Upper lobe of left lung (tissue), 6 donors: ENCODE measurements around the gene ZNF417. TPM values are rescaled to one million over a fixed set of nuclear protein-coding genes. Genes with fewer than 3 reads are reported as not detected.

Source experiments
- ATAC-seq, 2 donors: fragments of 200-7000 bp; cut with Tn5 transposase; one replicate each; pipeline ENCODE4 v1.9.1; 2022; ENCODE audit warnings: mild to moderate bottlenecking in 2 of 2, moderate library complexity in 2 of 2; ENCODE audit not compliant: low FRiP score in 2 of 2
- DNase-seq, 2 donors: peaks; one replicate each; pipeline ENCODE4 v3.0.0-alpha.2; 2019 to 2020
- H3K27ac ChIP-seq, 4 donors: fragments of 200-600 bp; sonication (generic); one replicate each; pipeline ENCODE4 v1.5.1; 2016 to 2019
- H3K27me3 ChIP-seq, 4 donors: fragments of 200-600 bp; sonication (generic); one replicate each; pipeline ENCODE4 v1.5.1; 2017 to 2019
- H3K36me3 ChIP-seq, 4 donors: fragments of 200-600 bp; sonication (generic); one replicate each; pipeline ENCODE4 v1.5.1; 2016 to 2019
- H3K4me1 ChIP-seq, 4 donors: fragments of 200-600 bp; sonication (generic); one replicate each; pipeline ENCODE4 v1.5.1; 2018 to 2019
- H3K4me3 ChIP-seq, 4 donors: fragments of 200-600 bp; sonication (generic); one replicate each; pipeline ENCODE4 v1.5.1; 2017 to 2019; ENCODE audit warnings: mild to moderate bottlenecking in 2 of 4, moderate library complexity in 1 of 4
- H3K9me3 ChIP-seq, 4 donors: fragments of 200-600 bp; sonication (generic); one replicate each; pipeline ENCODE4 v1.5.1; 2018 to 2019
- CTCF ChIP-seq, 6 experiments: fragments of 450-650 bp in 4 of 6; fragments of 200-600 bp in 2 of 6; sonication (generic) in 2 of 6; IDR thresholded peaks; one replicate each; pipeline ENCODE4 v1.5.1; 2016 to 2019; ENCODE audit warnings: antibody characterized with exemption in 6 of 6
- EP300 ChIP-seq, 4 donors: sonication (generic); formaldehyde crosslinking; IDR thresholded peaks; one replicate each; pipeline ENCODE4 v1.5.1; 2017; ENCODE audit warnings: antibody characterized with exemption in 4 of 4, control low read depth in 2 of 4
- POLR2A ChIP-seq, 4 donors: fragments of 450-650 bp; IDR thresholded peaks; one replicate each; pipeline ENCODE4 v1.5.1; 2016 to 2017; ENCODE audit warnings: antibody characterized with exemption in 4 of 4, mild to moderate bottlenecking in 2 of 4
- POLR2AphosphoS5 ChIP-seq, 2 donors: sonication (generic); formaldehyde crosslinking; IDR thresholded peaks; one replicate each; pipeline ENCODE4 v1.5.1; 2017; ENCODE audit warnings: antibody characterized with exemption in 2 of 2
- WGBS, 2 donors: methylation state at CpG; one replicate each; pipeline ENCODE4 v1.1.5; 2017 to 2018; 5-methylcytosine and 5-hydroxymethylcytosine counted together
- total RNA-seq, 6 donors: library from RNA; depleted of rRNA in 4 of 6; stranded (reverse); fragments of >200 nt in 4 of 6; gene quantifications; one replicate each; pipeline versions ENCODE4 v1.1.0 to v1.2.1, GENCODE V29; 2016 to 2021
- donor health status: DM: no; HTN: no; CAD: no; lungs with moderate emphysema.
- donor health status: DM: no; HTN: yes; CAD: no; lungs with severe emphysema.

ZNF417 gene
- total RNA-seq, 6 donors from 2014 or later, result 7.3 to 24.1 (median 14.4) TPM

DNA sequence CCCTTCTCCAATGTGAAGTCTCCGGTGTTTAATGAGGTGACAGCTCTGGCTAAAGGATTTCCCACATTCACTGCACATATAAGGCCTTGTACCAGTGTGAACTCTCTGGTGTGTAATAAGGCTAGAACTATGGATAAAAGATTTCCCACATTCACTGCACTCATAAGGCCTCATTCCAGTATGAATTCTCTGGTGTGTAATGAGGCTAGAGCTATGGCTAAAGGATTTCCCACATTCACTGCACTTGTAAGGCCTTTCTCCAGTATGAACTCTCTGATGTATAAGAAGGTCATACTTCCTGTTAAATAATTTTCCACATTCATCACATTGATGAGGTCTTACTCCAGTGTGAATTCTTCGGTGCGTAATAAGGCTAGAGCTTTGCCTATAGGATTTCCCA is 25.2 kb upstream of the ZNF417 start:
- 94 to 100% methylated on average over 3 of the region's 3 CpGs for WGBS, 2 donors

DNA sequence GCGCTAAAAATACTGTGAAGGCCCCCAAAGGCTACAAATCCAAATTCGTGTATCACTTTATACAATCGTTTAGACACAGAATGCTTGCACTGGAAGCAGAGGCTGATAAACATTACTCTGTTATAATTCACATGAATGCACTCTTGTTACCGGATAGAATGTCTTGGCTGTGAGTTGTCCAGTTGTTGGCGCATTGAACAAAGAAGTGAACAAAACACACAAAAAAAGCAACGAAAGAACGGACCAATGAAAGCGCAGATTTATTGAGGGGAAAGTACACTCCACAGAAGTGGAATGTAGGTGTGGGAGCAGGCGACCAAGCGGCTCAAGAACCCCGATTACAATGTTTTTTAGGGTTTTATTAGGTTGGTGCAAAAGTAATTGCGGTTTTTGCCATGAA is 19.3 kb upstream of the ZNF417 start:
- TF ChIP-seq POLR2AphosphoS5 (IDR thresholded peaks at IDR 0.05) (no peak), EP300 (IDR thresholded peaks at IDR 0.05) (no peak), POLR2A (IDR thresholded peaks at IDR 0.05) (no peak), CTCF (IDR thresholded peaks at IDR 0.05) (no peak)
- ATAC-seq (no peak), DNase-seq (no peak)
- Histone ChIP-seq H3K4me3 (no peak overlapping the region), H3K27ac (no peak overlapping the region), H3K9me3 (peaks cover 28 to 86% (median 70%) of the 10 kb centered on the region in 4 donors), H3K4me1 (peaks cover 0 to 9% (median 1%) of the 10 kb centered on the region in 4 donors), H3K27me3 (no peaks in the 10 kb centered on the region), H3K36me3 (peaks cover 0 to 10% (median 2%) of the 10 kb centered on the region in 4 donors)
- WGBS, 2 donors, result 88 to 92% methylated on average over 12 of the region's 12 CpGs

More for the DNA sequence above, 25.2 kb upstream of the ZNF417 start:
- Histone ChIP-seq H3K4me1 (peaks cover 2 to 8% (median 3%) of the 10 kb centered on the region in 4 donors), H3K9me3 (peaks cover 53 to 82% (median 79%) of the 10 kb centered on the region in 4 donors), H3K36me3 (peaks cover 11 to 46% (median 30%) of the 10 kb centered on the region in 4 donors), H3K4me3 (no peak overlapping the region), H3K27ac (no peak overlapping the region), H3K27me3 (no peaks in the 10 kb centered on the region)
- ATAC-seq, result no peak
- no peak for DNase-seq
- no peak for TF ChIP-seq POLR2A (IDR thresholded peaks at IDR 0.05)
- TF ChIP-seq POLR2AphosphoS5 (IDR thresholded peaks at IDR 0.05), result no peak
- no peak for TF ChIP-seq EP300 (IDR thresholded peaks at IDR 0.05)
- no peak for TF ChIP-seq CTCF (IDR thresholded peaks at IDR 0.05)

DNA sequence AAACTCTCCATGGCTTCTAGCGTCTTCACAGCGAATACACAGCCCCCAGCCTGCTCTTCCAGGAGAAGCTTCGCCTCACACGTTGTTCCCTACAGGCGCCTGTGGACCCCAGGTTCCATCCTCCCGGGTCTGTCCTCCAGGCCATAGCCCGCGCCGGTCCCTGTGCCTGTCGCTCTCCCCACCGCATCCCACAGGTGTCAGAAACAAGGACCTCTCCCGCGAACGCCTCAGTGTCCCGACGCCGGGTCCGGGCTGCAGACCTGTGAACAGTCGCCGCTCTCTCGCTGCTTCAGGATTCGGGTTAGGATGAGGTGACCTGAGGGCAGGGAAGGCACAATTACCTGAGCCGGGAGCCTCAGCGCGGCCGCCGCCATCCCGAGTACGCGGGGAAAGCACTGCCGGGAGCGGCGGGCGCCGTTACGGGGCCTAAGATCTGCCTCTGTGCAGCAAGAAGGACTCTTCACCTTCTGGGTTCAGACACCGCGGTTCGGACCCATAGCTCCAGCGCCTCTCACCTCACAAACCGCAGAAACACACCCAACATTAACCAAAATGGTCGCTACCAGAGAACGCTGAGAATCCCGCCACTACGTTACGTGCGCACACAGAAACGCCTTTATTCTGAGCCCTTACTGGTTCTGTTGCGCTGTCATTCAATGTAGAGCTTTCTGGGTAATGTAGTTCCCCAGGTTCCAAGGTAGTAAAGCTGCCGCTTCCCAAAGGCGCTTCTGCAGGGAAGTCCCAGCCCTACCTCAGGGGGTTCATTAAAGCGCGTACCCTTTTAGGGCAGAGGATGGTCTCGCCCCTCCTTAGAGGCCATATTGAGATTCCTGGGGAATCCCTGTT is 18.7 kb upstream of the ZNF417 start, which contains the start of gene ZNF418:
TSS of gene ZNF418 (minus strand) at position 583 of the 846 bp plus-strand sequence. CDS start 1,580 bp downstream, outside the sequence.
- peaks cover 0 to 6% (median 2%) of the 10 kb centered on the region in 4 donors for H3K36me3 ChIP-seq
- 10 to 16% methylated on average over 8 to 37 of the region's 54 CpGs for WGBS, 2 donors
- H3K4me3 ChIP-seq, result peak within 1 kb of the TSS; percentile 27 to 77 (median 63)
- H3K9me3 ChIP-seq, result peaks cover 23 to 93% (median 70%) of the 10 kb centered on the region in 4 donors
- ATAC-seq, result peak; percentile 89
- peak within 1 kb of the TSS; percentile 24 to 79 (median 62) for H3K27ac ChIP-seq
- TF ChIP-seq EP300 (IDR thresholded peaks at IDR 0.05) (no peak), POLR2AphosphoS5 (IDR thresholded peaks at IDR 0.05) (peak in 1 of 2 donors; percentile 32)
- peaks cover 0 to 9% (median 1%) of the 10 kb centered on the region in 4 donors for H3K4me1 ChIP-seq
- H3K27me3 ChIP-seq, result no peaks in the 10 kb centered on the region
- DNase-seq, result peak; percentile 55 to 87

DNA sequence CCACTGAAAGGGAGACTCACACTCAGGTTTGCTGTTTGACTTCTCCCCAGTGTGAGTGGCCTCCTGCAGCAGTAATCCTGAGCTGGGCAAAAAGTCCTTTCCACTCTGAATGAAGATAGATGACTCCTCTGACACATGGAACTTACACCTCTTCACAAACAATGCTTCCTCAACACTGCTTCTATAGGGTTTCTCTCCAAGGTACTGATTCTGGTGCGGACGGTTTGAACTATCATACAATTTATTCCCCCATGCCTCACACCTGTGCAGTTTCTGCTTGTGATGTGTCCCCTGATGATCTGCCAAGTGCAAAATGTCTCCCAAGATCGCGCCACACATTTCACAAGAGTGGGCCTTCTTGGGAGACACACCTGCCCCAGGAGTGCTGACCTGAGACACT is 11.2 kb upstream of the ZNF417 start:
- Histone ChIP-seq H3K9me3 (peaks cover 9 to 85% (median 76%) of the 10 kb centered on the region in 4 donors), H3K36me3 (peaks cover 0 to 26% (median 19%) of the 10 kb centered on the region in 4 donors), H3K4me1 (no peaks in the 10 kb centered on the region), H3K27ac (no peak overlapping the region), H3K4me3 (no peak overlapping the region), H3K27me3 (no peaks in the 10 kb centered on the region)
- ATAC-seq (no peak), DNase-seq (no peak)
- WGBS, 2 donors, result 98% methylated on average over 4 of the region's 4 CpGs
- TF ChIP-seq EP300 (IDR thresholded peaks at IDR 0.05) (no peak), CTCF (IDR thresholded peaks at IDR 0.05) (no peak), POLR2A (IDR thresholded peaks at IDR 0.05) (no peak), POLR2AphosphoS5 (IDR thresholded peaks at IDR 0.05) (no peak)

GRCh38 chr19:57914531-57914930 is 1.9 kb downstream of the ZNF417 start:
- peaks cover 9 to 16% (median 12%) of the 10 kb centered on the region in 4 donors for H3K4me1 ChIP-seq
- TF ChIP-seq CTCF (IDR thresholded peaks at IDR 0.05) (no peak), EP300 (IDR thresholded peaks at IDR 0.05) (no peak), POLR2AphosphoS5 (IDR thresholded peaks at IDR 0.05) (no peak), POLR2A (IDR thresholded peaks at IDR 0.05) (no peak)
- no peak overlapping the region for H3K27ac ChIP-seq
- 73 to 78% methylated on average over 3 of the region's 3 CpGs for WGBS, 2 donors
- ATAC-seq, result no peak
- no peak for DNase-seq
- no peaks in the 10 kb centered on the region for H3K27me3 ChIP-seq
- H3K9me3 ChIP-seq, result peaks cover 6 to 26% (median 21%) of the 10 kb centered on the region in 4 donors
- H3K4me3 ChIP-seq, result no peak overlapping the region
- H3K36me3 ChIP-seq, result peaks cover 8 to 37% (median 18%) of the 10 kb centered on the region in 4 donors
